Caco-2 (cell line): Measurements from ENCODE around the gene TMEM101. TPM values are rescaled to one million over a fixed set of nuclear protein-coding genes. Genes with fewer than 3 reads are reported as not detected.

Source experiments
- BruUV-seq: library from RNA; stranded (reverse); fragments of 400-500 nt; replicated peaks from 2 replicates; lab custom pipeline; 2021; lab: Mats Ljungman, UMichigan
- CTCF ChIA-PET: fragments of 300-600 bp; sonication (Branson Sonifier 250); formaldehyde crosslinking; loops from one replicate; lab custom pipeline; 2022; ENCODE audit warnings: antibody characterized with exemption; lab: Charles Lee
- POLR2A ChIA-PET: fragments of 300-600 bp; sonication (Branson Sonifier 250); formaldehyde crosslinking; loops from one replicate; lab custom pipeline; 2022; ENCODE audit warnings: antibody characterized with exemption; lab: Charles Lee
- DNase-seq, 2 experiments: peaks; one replicate each; pipeline versions ENCODE4 v3.0.0 to v3.0.0-alpha.2; 2020 to 2022
- H3K27me3 ChIP-seq: replicated peaks from 2 replicates; pipeline ENCODE4 v1.6.0; 2011; ENCODE audit warnings: low read length; ENCODE audit not compliant: control insufficient read depth, insufficient read depth
- H3K36me3 ChIP-seq: 2 replicates; pipeline ENCODE4 v1.5.1; 2011; ENCODE audit warnings: low read length; ENCODE audit not compliant: control insufficient read depth, insufficient read depth
- H3K4me1 ChIP-seq: fragments of 250-450 bp; sonication (Bioruptor Pico); 2 replicates; pipeline ENCODE4 v1.5.1; 2020; ENCODE audit warnings: mild to moderate bottlenecking
- H3K4me3 ChIP-seq: 2 replicates; pipeline ENCODE4 v1.5.1; 2011; ENCODE audit warnings: low read depth, mild to moderate bottlenecking, control low read depth, low read length
- H3K9me3 ChIP-seq: fragments of 250-450 bp; sonication (Bioruptor Pico); 2 replicates; pipeline ENCODE4 v1.5.1; 2020; ENCODE audit warnings: mild to moderate bottlenecking, moderate library complexity
- H3K27ac Mint-ChIP-seq: one replicate; pipeline ENCODE4 v1.8.0; 2022; ENCODE audit warnings: mixed read lengths; ENCODE audit not compliant: unreplicated experiment
- H3K27me3 Mint-ChIP-seq: one replicate; pipeline ENCODE4 v1.8.0; 2022; ENCODE audit warnings: mixed read lengths; ENCODE audit not compliant: insufficient read depth, unreplicated experiment
- H3K36me3 Mint-ChIP-seq: one replicate; pipeline ENCODE4 v1.8.0; 2022; ENCODE audit warnings: mild to moderate bottlenecking, mixed read lengths; ENCODE audit not compliant: insufficient read depth, unreplicated experiment
- H3K4me1 Mint-ChIP-seq: one replicate; pipeline ENCODE4 v1.8.0; 2022; ENCODE audit warnings: low read depth, mixed read lengths; ENCODE audit not compliant: unreplicated experiment
- H3K4me3 Mint-ChIP-seq: one replicate; pipeline ENCODE4 v1.8.0; 2022; ENCODE audit warnings: mild to moderate bottlenecking, moderate library complexity, mixed read lengths; ENCODE audit not compliant: unreplicated experiment
- H3K9me3 Mint-ChIP-seq: one replicate; pipeline ENCODE4 v1.8.0; 2022; ENCODE audit warnings: mixed read lengths; ENCODE audit not compliant: unreplicated experiment
- CTCF ChIP-seq, 2 experiments: fragments of 200-600 bp in 1 of 2; IDR thresholded peaks; 1 replicate in 1 of 2; 2 replicates in 1 of 2; pipeline versions ENCODE4 v1.5.1 to v1.8.0; 2011 to 2022; ENCODE audit warnings: antibody characterized with exemption in 1 of 2, control low read depth in 1 of 2, inconsistent platforms in 1 of 2, low read depth in 1 of 2, low read length in 1 of 2, mild to moderate bottlenecking in 1 of 2, moderate library complexity in 1 of 2; ENCODE audit not compliant: insufficient read depth in 1 of 2, severe bottlenecking in 1 of 2, unreplicated experiment in 1 of 2
- intact Hi-C: fragments of 100-400 bp; cut with micrococcal nuclease; formaldehyde crosslinking; loops from one replicate; pipeline ENCODE4 v1.10.0; 2022; ENCODE audit not compliant: unreplicated experiment
- total RNA-seq: library from RNA; stranded (reverse); gene quantifications from 2 replicates; pipeline ENCODE4 v1.2.3, GENCODE V29; 2022

TMEM101 gene
- total RNA-seq, 1 experiment from 2014 or later, result 41.7 TPM

GRCh38 chr17:44002141-44002848 lies 12.5 kb downstream of the TMEM101 start:
- Mint-ChIP-seq H3K4me3 (no peak overlapping the region), H3K36me3 (peaks cover 15% of the 10 kb centered on the region), H3K27ac (no peak overlapping the region), H3K4me1 (no peaks in the 10 kb centered on the region), H3K9me3 (no peaks in the 10 kb centered on the region), H3K27me3 (peaks cover 8% of the 10 kb centered on the region)
- Histone ChIP-seq H3K4me3 (no peak overlapping the region), H3K9me3 (no peaks in the 10 kb centered on the region), H3K4me1 (peaks cover 25% of the 10 kb centered on the region), H3K36me3 (no peaks in the 10 kb centered on the region), H3K27me3 (peaks cover 3% of the 10 kb centered on the region)
- intact Hi-C loops, result no loop called here
- BruUV-seq, result no TSS peak
- no peak for DNase-seq
- CTCF ChIA-PET, result interaction anchor here (0.6 to 1.0 kb wide), 2 partner anchors 59 to 1475 kb away, joined by 3 to 4 read pairs; no protein-coding TSS in a partner anchor
- no peak for TF ChIP-seq CTCF (IDR thresholded peaks at IDR 0.05; ENCODE audit: insufficient read depth in 1 of 2, low read depth in 1 of 2, low read length in 1 of 2, severe bottlenecking in 1 of 2, unreplicated experiment in 1 of 2)
- POLR2A ChIA-PET, result interaction anchor here (0.9 kb wide), 1 partner anchor 56 kb away, joined by 3 read pairs; no protein-coding TSS in a partner anchor

GRCh38 chr17:44001461-44001920 lies 13.3 kb downstream of the TMEM101 start:
- Histone ChIP-seq H3K9me3 (no peaks in the 10 kb centered on the region), H3K36me3 (no peaks in the 10 kb centered on the region), H3K4me1 (peaks cover 25% of the 10 kb centered on the region), H3K4me3 (no peak overlapping the region), H3K27me3 (peaks cover 3% of the 10 kb centered on the region)
- no peak overlapping the region for H3K27ac Mint-ChIP-seq
- H3K4me1 Mint-ChIP-seq, result no peaks in the 10 kb centered on the region
- peaks cover 7% of the 10 kb centered on the region for H3K36me3 Mint-ChIP-seq
- no peak overlapping the region for H3K4me3 Mint-ChIP-seq
- no peak for TF ChIP-seq CTCF (IDR thresholded peaks at IDR 0.05; ENCODE audit: insufficient read depth in 1 of 2, low read depth in 1 of 2, low read length in 1 of 2, severe bottlenecking in 1 of 2, unreplicated experiment in 1 of 2)
- POLR2A ChIA-PET, result interaction anchor here (0.9 kb wide), 1 partner anchor 55 kb away, joined by 3 read pairs; no protein-coding TSS in a partner anchor
- CTCF ChIA-PET, result interaction anchor here (0.6 to 1.0 kb wide), 2 partner anchors 58 to 1474 kb away, joined by 3 to 4 read pairs; no protein-coding TSS in a partner anchor
- no TSS peak for BruUV-seq
- intact Hi-C loops, result no loop called here
- no peaks in the 10 kb centered on the region for H3K9me3 Mint-ChIP-seq
- no peak for DNase-seq
- peaks cover 8% of the 10 kb centered on the region for H3K27me3 Mint-ChIP-seq

GRCh38 chr17:44000871-44001460 lies 13.8 kb downstream of the TMEM101 start:
- H3K4me3 Mint-ChIP-seq, result no peak overlapping the region
- TF ChIP-seq CTCF (IDR thresholded peaks at IDR 0.05; ENCODE audit: insufficient read depth in 1 of 2, low read depth in 1 of 2, low read length in 1 of 2, severe bottlenecking in 1 of 2, unreplicated experiment in 1 of 2), result no peak
- H3K4me1 Mint-ChIP-seq, result no peaks in the 10 kb centered on the region
- Histone ChIP-seq H3K4me1 (peaks cover 20% of the 10 kb centered on the region), H3K4me3 (no peak overlapping the region), H3K36me3 (no peaks in the 10 kb centered on the region), H3K9me3 (no peaks in the 10 kb centered on the region), H3K27me3 (peaks cover 3% of the 10 kb centered on the region)
- no peak overlapping the region for H3K27ac Mint-ChIP-seq
- H3K27me3 Mint-ChIP-seq, result peaks cover 8% of the 10 kb centered on the region
- intact Hi-C loops, result no loop called here
- H3K36me3 Mint-ChIP-seq, result peaks cover 5% of the 10 kb centered on the region
- DNase-seq, result no peak
- ChIA-PET CTCF (interaction anchor here (1.0 kb wide), 1 partner anchor 57 kb away, joined by 4 read pairs; no protein-coding TSS in a partner anchor), POLR2A (interaction anchor here (0.9 kb wide), 1 partner anchor 54 kb away, joined by 3 read pairs; no protein-coding TSS in a partner anchor)
- no peaks in the 10 kb centered on the region for H3K9me3 Mint-ChIP-seq
- no TSS peak for BruUV-seq
